HG02798 (cell line): ENCODE results near the gene PRTFDC1.

ENCODE experiments used
- ATAC-seq: cut with Tn5 transposase; IDR thresholded peaks from one replicate; pipeline ENCODE4 v1.9.1; 2021; ENCODE audit warnings: mild to moderate bottlenecking; ENCODE audit not compliant: unreplicated experiment, poor library complexity

Gene PRTFDC1

GRCh38 chr10:24884316-24884715 lies 68.1 kb downstream of the PRTFDC1 start:
- ATAC-seq: no peak

- ATAC-seq: no peak
Measured at GRCh38 chr10:24883176-24883575, 69.2 kb downstream of the PRTFDC1 start.

GRCh38 chr10:24882047-24882698 lies 70.2 kb downstream of the PRTFDC1 start:
- ATAC-seq: peak; percentile 53

DNA sequence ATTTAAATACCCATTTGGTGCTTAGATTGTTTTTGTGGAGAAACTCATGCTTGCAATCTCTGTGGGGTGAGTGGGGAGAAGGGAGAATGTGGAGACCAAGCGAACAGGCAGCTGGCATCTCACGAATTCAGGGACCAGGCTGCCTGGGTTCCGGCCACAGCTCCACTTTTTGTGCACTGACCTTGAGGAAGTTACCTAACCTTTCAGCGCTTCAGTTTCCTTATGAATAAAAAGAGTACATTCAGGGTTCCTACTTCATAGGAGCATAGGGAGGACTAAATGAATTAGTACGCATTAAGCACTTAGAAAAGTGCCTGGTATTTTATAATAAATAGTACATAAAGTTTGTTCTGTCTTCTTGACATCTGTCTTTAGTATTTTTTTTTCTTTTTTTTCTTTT lies 72.5 kb downstream of the PRTFDC1 start:
- ATAC-seq: no peak

GRCh38 chr10:24874133-24874532 lies 78.3 kb downstream of the PRTFDC1 start:
- no peak for ATAC-seq

DNA sequence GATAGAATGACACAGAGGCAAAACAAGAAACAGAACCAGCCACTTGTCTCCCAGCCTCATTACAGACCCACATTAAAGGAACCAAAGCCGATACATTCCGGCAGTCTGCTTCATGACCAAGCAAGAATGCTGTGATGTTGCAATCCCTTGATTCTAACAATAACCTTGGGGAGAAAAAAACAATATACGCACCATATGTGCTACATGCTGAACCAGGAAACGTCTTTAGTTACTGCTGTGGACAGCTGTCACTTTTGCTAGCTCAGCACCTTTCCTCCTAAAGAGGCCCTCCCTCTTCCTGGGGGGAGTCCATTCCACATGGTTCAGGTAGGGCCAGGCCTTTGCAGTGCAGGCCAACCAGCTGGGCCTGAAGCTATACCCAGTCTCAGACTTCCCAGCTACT lies 79.1 kb downstream of the PRTFDC1 start:
- no peak for ATAC-seq

GRCh38 chr10:24872790-24873182 lies 79.6 kb downstream of the PRTFDC1 start:
- ATAC-seq: no peak

GRCh38 chr10:24872049-24872789 lies 80.2 kb downstream of the PRTFDC1 start:
- no peak for ATAC-seq

DNA sequence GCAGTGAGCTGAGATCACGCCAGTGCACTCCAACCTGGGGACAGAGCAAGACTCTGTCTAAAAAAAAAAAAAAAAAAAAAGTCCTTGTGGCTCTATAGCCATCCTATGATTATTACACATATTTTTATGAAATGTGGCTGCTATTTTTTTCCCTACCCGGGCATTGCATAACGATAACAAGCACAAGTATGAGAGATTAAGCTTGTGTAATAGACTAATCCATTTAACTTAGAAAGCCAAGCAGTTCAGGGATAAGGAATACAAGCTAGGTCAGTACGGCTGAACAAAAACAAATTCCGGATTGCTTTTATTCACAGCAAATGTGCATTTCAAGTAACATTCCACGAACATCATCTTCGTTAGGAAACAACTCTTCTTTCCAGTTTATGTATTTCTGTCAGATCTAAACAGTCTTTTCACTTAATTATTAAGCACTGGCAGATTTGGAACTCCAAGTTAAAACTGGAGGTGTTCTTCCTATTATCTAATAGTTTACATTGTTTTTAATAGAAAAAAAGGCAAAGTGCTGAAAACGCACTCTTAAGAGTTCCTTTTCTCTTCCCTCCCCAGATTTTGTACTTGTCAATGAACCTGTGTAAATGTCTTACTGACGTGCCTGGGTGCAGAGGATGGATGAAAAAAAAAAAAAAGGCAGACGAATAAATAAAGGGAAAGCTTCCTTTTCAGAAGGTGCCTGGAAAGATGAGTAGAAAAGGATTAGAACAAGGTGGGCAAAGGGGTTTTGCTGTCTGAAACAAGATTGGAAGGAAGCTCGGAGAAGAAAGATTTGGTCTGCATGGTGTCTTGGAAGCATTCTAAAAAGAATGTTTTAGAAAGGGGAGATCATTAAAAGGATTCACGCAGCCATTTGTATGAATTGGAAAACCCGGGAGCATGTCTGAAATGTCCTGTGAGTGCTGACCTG lies 81.1 kb downstream of the PRTFDC1 start:
- ATAC-seq: no peak

DNA sequence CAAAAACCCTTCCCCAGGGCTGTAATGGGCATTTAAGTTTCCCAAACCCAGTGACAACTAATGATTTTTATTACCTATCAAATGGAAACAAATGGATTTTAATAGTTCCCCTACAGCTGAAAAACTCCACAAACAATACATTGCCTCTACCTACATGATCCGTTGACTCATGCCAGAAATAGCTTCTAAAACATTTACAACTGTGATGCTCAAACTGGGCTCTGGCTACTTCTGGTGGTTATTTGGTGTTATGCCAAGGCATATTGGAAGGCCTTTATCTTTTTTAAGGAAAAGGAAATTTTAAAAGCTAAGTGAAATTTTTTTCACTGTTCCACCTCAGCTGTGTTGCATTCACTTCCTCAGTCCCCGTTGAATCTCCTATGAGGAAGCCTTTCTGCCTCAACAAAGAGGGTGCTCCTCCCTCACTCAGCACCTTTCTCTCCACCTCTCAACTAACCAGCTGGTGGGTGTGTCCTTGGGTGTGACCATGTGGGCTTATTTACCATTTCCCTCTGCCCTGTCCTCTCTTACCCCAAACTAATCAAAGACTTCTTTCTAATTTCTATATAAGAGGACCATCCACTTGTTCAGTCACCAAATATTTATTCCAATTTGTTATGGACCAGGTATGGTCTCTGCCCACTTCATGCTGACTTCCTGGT lies 82.9 kb downstream of the PRTFDC1 start:
- no peak for ATAC-seq

GRCh38 chr10:24866604-24867583 lies 85.5 kb downstream of the PRTFDC1 start:
- ATAC-seq: no peak

DNA sequence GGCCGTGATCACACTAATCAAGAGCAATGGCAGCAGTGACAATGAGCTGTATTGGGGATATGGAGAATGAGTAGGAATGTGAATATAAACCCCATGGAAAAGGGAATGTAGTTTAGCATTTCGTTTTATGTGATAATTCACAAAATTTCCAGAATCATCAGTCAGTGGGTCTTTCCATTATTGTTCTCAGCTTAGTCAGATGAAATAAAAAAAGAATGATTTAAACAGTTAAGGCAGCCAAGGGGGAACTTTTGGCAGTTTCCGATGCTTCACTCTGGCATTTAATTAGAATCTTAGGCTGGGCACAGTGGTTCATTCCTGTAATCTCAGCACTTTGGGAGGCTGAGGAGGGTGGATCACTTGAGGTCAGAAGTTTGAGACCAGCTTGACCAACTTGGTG lies 86.6 kb downstream of the PRTFDC1 start:
- ATAC-seq: no peak

GRCh38 chr10:24862589-24862988 lies 89.8 kb downstream of the PRTFDC1 start:
- no peak for ATAC-seq

GRCh38 chr10:24858288-24859270 lies 93.8 kb downstream of the PRTFDC1 start:
- ATAC-seq: no peak

- ATAC-seq: no peak
Measured at GRCh38 chr10:24857031-24857725, 95.2 kb downstream of the PRTFDC1 start.

- no peak for ATAC-seq
Measured at GRCh38 chr10:24854256-24854655, 98.2 kb downstream of the PRTFDC1 start.

- ATAC-seq: no peak
Measured at GRCh38 chr10:24853661-24854060, 98.7 kb downstream of the PRTFDC1 start.

DNA sequence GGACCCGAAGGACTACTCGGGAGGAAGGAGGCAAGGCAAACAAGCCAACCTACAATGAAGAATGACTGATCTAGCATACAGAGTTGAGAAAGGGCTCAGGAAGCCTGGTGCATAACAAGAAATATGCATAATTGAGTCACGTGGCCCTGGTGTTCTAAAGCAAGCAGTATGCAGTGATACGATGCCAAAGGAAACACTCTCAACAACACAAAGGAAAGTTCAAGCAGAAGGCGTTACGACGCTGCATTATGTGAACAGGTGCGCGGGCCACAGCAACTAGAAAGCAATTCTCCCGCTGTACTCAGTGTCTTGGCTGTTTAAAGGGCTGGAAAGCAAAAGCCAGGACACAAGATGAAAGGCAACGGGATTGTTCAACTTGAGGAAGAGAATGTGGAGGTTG lies 100.8 kb downstream of the PRTFDC1 start:
- ATAC-seq: no peak
